Astrocyte (in vitro differentiated cells and primary cell): ENCODE measurements around the gene MUSK. TPM values are rescaled to one million over a fixed set of nuclear protein-coding genes. Genes with fewer than 3 reads are reported as not detected.

ENCODE experiments used
- DNase-seq: peaks from one replicate; pipeline ENCODE4 v3.0.0-alpha.2; 2010; ENCODE audit warnings: low read depth
- FAIRE-seq: peaks from 2 replicates; lab custom pipeline; 2011; peaks lifted over from hg19 to GRCh38; lab: Jason Lieb, UNC
- H2AFZ ChIP-seq: 2 replicates; pipeline ENCODE4 v1.6.0; 2012; ENCODE audit warnings: low read depth, low read length, inconsistent platforms
- H3K27ac ChIP-seq: 2 replicates; pipeline ENCODE4 v1.5.1; 2011; ENCODE audit warnings: low read depth, low read length, inconsistent platforms
- H3K27me3 ChIP-seq: 2 replicates; pipeline ENCODE4 v1.6.0; 2011; ENCODE audit warnings: low read length, inconsistent platforms; ENCODE audit not compliant: insufficient read depth
- H3K36me3 ChIP-seq: 2 replicates; pipeline ENCODE4 v1.5.1; 2011; ENCODE audit warnings: low read length, inconsistent platforms; ENCODE audit not compliant: insufficient read depth
- H3K4me1 ChIP-seq: 2 replicates; pipeline ENCODE4 v1.5.1; 2011; ENCODE audit warnings: low read length, inconsistent platforms; ENCODE audit not compliant: insufficient read depth
- H3K4me2 ChIP-seq: 2 replicates; pipeline ENCODE4 v1.6.0; 2012; ENCODE audit warnings: low read length, inconsistent platforms
- H3K4me3 ChIP-seq: 2 replicates; pipeline ENCODE4 v1.5.1; 2011; ENCODE audit warnings: low read depth, mild to moderate bottlenecking, low read length, inconsistent platforms; ENCODE audit not compliant: insufficient read depth
- H3K79me2 ChIP-seq: 2 replicates; pipeline ENCODE4 v1.6.0; 2012; ENCODE audit warnings: mild to moderate bottlenecking, low read length, inconsistent platforms; ENCODE audit not compliant: insufficient read depth
- H3K9ac ChIP-seq: 2 replicates; pipeline ENCODE4 v1.6.0; 2012; ENCODE audit warnings: mild to moderate bottlenecking, low read length, inconsistent platforms
- H3K9me3 ChIP-seq: 2 replicates; pipeline ENCODE4 v1.5.1; 2012; ENCODE audit warnings: low read depth, mild to moderate bottlenecking, low read length, inconsistent platforms; ENCODE audit not compliant: insufficient read depth
- H4K20me1 ChIP-seq: 2 replicates; pipeline ENCODE4 v1.6.0; 2012; ENCODE audit warnings: low read length, inconsistent platforms; ENCODE audit not compliant: insufficient read depth
- H3K27ac Mint-ChIP-seq: one replicate; pipeline ENCODE4 v1.8.0; 2021; ENCODE audit warnings: mild to moderate bottlenecking, mixed read lengths; ENCODE audit not compliant: unreplicated experiment
- H3K27me3 Mint-ChIP-seq: one replicate; pipeline ENCODE4 v1.8.0; 2021; ENCODE audit warnings: low read depth, mixed read lengths; ENCODE audit not compliant: unreplicated experiment
- H3K36me3 Mint-ChIP-seq: one replicate; pipeline ENCODE4 v1.8.0; 2021; ENCODE audit warnings: low read depth, mixed read lengths; ENCODE audit not compliant: unreplicated experiment
- H3K4me1 Mint-ChIP-seq: one replicate; pipeline ENCODE4 v1.8.0; 2021; ENCODE audit warnings: low read depth, mixed read lengths; ENCODE audit not compliant: unreplicated experiment
- H3K4me3 Mint-ChIP-seq: one replicate; pipeline ENCODE4 v1.8.0; 2021; ENCODE audit warnings: mild to moderate bottlenecking, moderate library complexity, mixed read lengths; ENCODE audit not compliant: unreplicated experiment
- H3K9me3 Mint-ChIP-seq: one replicate; pipeline ENCODE4 v1.8.0; 2021; ENCODE audit warnings: mild to moderate bottlenecking, mixed read lengths; ENCODE audit not compliant: unreplicated experiment
- CTCF ChIP-seq: IDR thresholded peaks from 2 replicates; pipeline ENCODE4 v1.5.1; 2011; ENCODE audit warnings: low read depth, mild to moderate bottlenecking, inconsistent platforms, low read length, moderate library complexity; ENCODE audit not compliant: insufficient read depth
- EZH2 ChIP-seq: IDR thresholded peaks from 2 replicates; pipeline ENCODE4 v1.6.1; 2012; ENCODE audit warnings: mild to moderate bottlenecking, low read length, inconsistent platforms; ENCODE audit not compliant: insufficient read depth
- total RNA-seq: library from RNA; stranded (reverse); gene quantifications from 2 replicates; pipeline ENCODE4 v1.2.1, GENCODE V29; 2021

The MUSK gene
- total RNA-seq, 1 donor from 2014 or later = not detected

- Mint-ChIP-seq H3K9me3 (no peaks in the 10 kb centered on the region), H3K36me3 (no peaks in the 10 kb centered on the region), H3K27ac (no peak overlapping the region), H3K27me3 (no peaks in the 10 kb centered on the region), H3K4me1 (peaks cover 9% of the 10 kb centered on the region), H3K4me3 (no peak overlapping the region)
- no peak for DNase-seq
- H3K9me3 ChIP-seq = no peaks in the 10 kb centered on the region
- no peak overlapping the region for H2AFZ ChIP-seq
- no peaks in the 10 kb centered on the region for H4K20me1 ChIP-seq
- FAIRE-seq = no peak
- H3K79me2 ChIP-seq = no peaks in the 10 kb centered on the region
- H3K27ac ChIP-seq = no peak overlapping the region
- no peaks in the 10 kb centered on the region for H3K36me3 ChIP-seq
- H3K9ac ChIP-seq = no peak overlapping the region
- no peak overlapping the region for H3K4me3 ChIP-seq
- no peak overlapping the region for H3K4me2 ChIP-seq
- H3K27me3 ChIP-seq = no peaks in the 10 kb centered on the region
- TF ChIP-seq EZH2 = no peak
- TF ChIP-seq CTCF = no peak
- peaks cover 7% of the 10 kb centered on the region for H3K4me1 ChIP-seq
Observed at GRCh38 chr9:110765926-110766325, 97.3 kb downstream of the MUSK start.

GRCh38 chr9:110767559-110768063, 99.0 kb downstream of the MUSK start:
- DNase-seq (peak; percentile 83), FAIRE-seq (no peak)
- no peak overlapping the region for H3K9ac ChIP-seq
- H3K4me3 ChIP-seq = no peak overlapping the region
- H3K27me3 ChIP-seq = no peaks in the 10 kb centered on the region
- Mint-ChIP-seq H3K27me3 (no peaks in the 10 kb centered on the region), H3K4me1 (peaks cover 9% of the 10 kb centered on the region), H3K4me3 (no peak overlapping the region), H3K36me3 (no peaks in the 10 kb centered on the region), H3K9me3 (no peaks in the 10 kb centered on the region), H3K27ac (no peak overlapping the region)
- no peaks in the 10 kb centered on the region for H4K20me1 ChIP-seq
- H2AFZ ChIP-seq = no peak overlapping the region
- TF ChIP-seq CTCF (no peak), EZH2 (no peak)
- H3K4me1 ChIP-seq = peaks cover 7% of the 10 kb centered on the region
- H3K79me2 ChIP-seq = no peaks in the 10 kb centered on the region
- no peaks in the 10 kb centered on the region for H3K9me3 ChIP-seq
- no peak overlapping the region for H3K27ac ChIP-seq
- H3K36me3 ChIP-seq = no peaks in the 10 kb centered on the region
- peak overlapping the region; percentile 5 for H3K4me2 ChIP-seq

GRCh38 chr9:110768886-110769285, 100.3 kb downstream of the MUSK start:
- Histone ChIP-seq H3K36me3 (no peaks in the 10 kb centered on the region), H3K27me3 (no peaks in the 10 kb centered on the region), H3K9ac (no peak overlapping the region), H3K27ac (no peak overlapping the region), H3K4me2 (no peak overlapping the region), H4K20me1 (no peaks in the 10 kb centered on the region), H3K4me1 (peaks cover 7% of the 10 kb centered on the region), H3K9me3 (no peaks in the 10 kb centered on the region), H3K4me3 (no peak overlapping the region), H2AFZ (no peak overlapping the region), H3K79me2 (no peaks in the 10 kb centered on the region)
- DNase-seq (no peak), FAIRE-seq (peak; percentile 32)
- H3K27me3 Mint-ChIP-seq = no peaks in the 10 kb centered on the region
- no peak for TF ChIP-seq EZH2
- TF ChIP-seq CTCF = no peak
- no peak overlapping the region for H3K27ac Mint-ChIP-seq
- H3K4me1 Mint-ChIP-seq = peaks cover 7% of the 10 kb centered on the region
- H3K9me3 Mint-ChIP-seq = no peaks in the 10 kb centered on the region
- H3K4me3 Mint-ChIP-seq = no peak overlapping the region
- no peaks in the 10 kb centered on the region for H3K36me3 Mint-ChIP-seq
